GM12891 (cell line): Measurements from ENCODE around the gene PRKCSH.

Source experiments
- POLR2A ChIP-seq: IDR thresholded peaks from 2 replicates; pipeline ENCODE4 v1.6.1; 2011; ENCODE audit warnings: low read depth, low read length, control low read depth
- POLR2AphosphoS5 ChIP-seq: IDR thresholded peaks from 2 replicates; pipeline ENCODE4 v1.6.1; 2011; ENCODE audit warnings: low read depth, low read length, control low read depth
- POU2F2 ChIP-seq: IDR thresholded peaks from 2 replicates; pipeline ENCODE4 v1.6.1; 2011; ENCODE audit warnings: low read depth, mild to moderate bottlenecking, control low read depth, low read length, moderate library complexity
- SPI1 ChIP-seq: IDR thresholded peaks from 2 replicates; pipeline ENCODE4 v1.6.1; 2011; ENCODE audit warnings: low read depth, low read length, control low read depth
- TAF1 ChIP-seq: IDR thresholded peaks from 2 replicates; pipeline ENCODE4 v1.6.1; 2011; ENCODE audit warnings: low read depth, low read length, control low read depth

DNA sequence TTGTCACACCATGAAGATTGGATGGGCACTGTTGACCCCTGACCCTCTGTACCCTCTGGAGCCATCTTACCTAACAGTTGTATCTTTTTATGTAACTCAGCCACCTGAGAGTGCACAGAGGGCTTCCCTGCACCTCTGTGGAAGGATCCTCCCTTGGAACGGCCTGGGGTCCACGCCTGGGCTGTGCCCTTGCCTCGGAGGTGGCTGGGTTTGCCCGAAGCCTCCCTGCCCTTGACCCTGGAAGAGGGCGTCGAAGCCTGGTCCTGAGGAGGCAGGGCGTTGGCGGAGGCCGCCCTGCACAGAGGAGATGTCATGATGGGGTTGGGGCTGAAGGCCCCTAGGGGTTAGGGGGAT, 755 bp upstream of the PRKCSH start:
- TF ChIP-seq POLR2A = no peak
- no peak for TF ChIP-seq POLR2AphosphoS5
- no peak for TF ChIP-seq SPI1
- TF ChIP-seq TAF1 = no peak
- no peak for TF ChIP-seq POU2F2
